Measurements from ENCODE around the gene RSPH4A.

DNA sequence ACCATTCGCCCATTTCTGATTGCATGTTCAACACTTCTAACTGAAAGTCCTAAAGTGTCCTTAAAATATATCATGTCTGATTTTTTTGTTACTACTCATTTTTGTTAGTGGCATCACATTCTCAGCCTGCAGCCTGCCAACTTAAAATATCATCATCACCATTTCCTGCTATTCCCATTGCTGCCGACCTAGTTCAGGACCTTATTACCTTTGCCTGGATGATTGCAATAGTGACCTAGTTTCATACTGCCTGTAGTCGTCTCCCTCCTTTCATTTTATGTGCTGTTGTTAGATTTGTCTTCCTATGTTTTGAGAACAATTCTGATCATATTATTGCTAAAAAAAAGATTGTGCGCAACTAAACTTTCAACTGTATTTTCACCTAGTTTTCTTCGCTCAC, 38.8 kb upstream of the RSPH4A start:
- TF ChIP-seq, protein P1, sequence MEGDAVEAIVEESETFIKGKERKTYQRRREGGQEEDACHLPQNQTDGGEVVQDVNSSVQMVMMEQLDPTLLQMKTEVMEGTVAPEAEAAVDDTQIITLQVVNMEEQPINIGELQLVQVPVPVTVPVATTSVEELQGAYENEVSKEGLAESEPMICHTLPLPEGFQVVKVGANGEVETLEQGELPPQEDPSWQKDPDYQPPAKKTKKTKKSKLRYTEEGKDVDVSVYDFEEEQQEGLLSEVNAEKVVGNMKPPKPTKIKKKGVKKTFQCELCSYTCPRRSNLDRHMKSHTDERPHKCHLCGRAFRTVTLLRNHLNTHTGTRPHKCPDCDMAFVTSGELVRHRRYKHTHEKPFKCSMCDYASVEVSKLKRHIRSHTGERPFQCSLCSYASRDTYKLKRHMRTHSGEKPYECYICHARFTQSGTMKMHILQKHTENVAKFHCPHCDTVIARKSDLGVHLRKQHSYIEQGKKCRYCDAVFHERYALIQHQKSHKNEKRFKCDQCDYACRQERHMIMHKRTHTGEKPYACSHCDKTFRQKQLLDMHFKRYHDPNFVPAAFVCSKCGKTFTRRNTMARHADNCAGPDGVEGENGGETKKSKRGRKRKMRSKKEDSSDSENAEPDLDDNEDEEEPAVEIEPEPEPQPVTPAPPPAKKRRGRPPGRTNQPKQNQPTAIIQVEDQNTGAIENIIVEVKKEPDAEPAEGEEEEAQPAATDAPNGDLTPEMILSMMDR (IDR thresholded peaks at IDR 0.05), result no peak
- TF ChIP-seq POLR2A (IDR thresholded peaks at IDR 0.05) (no peak), POLR2AphosphoS5 (IDR thresholded peaks at IDR 0.05) (no peak), EP300 (IDR thresholded peaks at IDR 0.05) (no peak)

All from upper lobe of left lung (tissue), 4 donors.